Stimulated activated CD8-positive, alpha-beta memory T cell treated with anti-CD3 and anti-CD28 coated beads, Interleukin-2, amount 100 ng/mL, for 48 hours (primary cell): ENCODE results near the gene SIGLEC7.
A peak's percentile ranks its signal among the peaks of the same experiment; 100 is the strongest.

ENCODE experiments used
- DNase-seq, 2 donors: peaks; one replicate each; pipeline ENCODE4 v3.0.0-alpha.2; 2020; ENCODE audit warnings: low read depth in 2 of 2

Gene SIGLEC7

GRCh38 chr19:51142119-51142518 is at the start of gene SIGLEC7:
TSS of gene SIGLEC7 (plus strand) at chr19:51142301. CDS start at chr19:51142370, 69 bp downstream.
- no peak for DNase-seq

- DNase-seq = no peak
Measured at GRCh38 chr19:51093101-51093500, 49.0 kb upstream of the SIGLEC7 start.

- no peak for DNase-seq
Measured at GRCh38 chr19:51093510-51094345, 48.4 kb upstream of the SIGLEC7 start.

GRCh38 chr19:51094696-51095279 is 47.3 kb upstream of the SIGLEC7 start:
- no peak for DNase-seq

GRCh38 chr19:51096473-51097165 is 45.5 kb upstream of the SIGLEC7 start:
- DNase-seq = no peak

GRCh38 chr19:51097166-51097738 is 44.8 kb upstream of the SIGLEC7 start:
- DNase-seq = peak; percentile 69 to 75

GRCh38 chr19:51097796-51098195 is 44.3 kb upstream of the SIGLEC7 start:
- no peak for DNase-seq

- no peak for DNase-seq
Measured at GRCh38 chr19:51098365-51099046, 43.6 kb upstream of the SIGLEC7 start.

- DNase-seq = no peak
Measured at GRCh38 chr19:51099047-51099382, 43.1 kb upstream of the SIGLEC7 start.

GRCh38 chr19:51100601-51101000 is 41.5 kb upstream of the SIGLEC7 start:
- DNase-seq = no peak

GRCh38 chr19:51101171-51101865 is 40.8 kb upstream of the SIGLEC7 start:
- no peak for DNase-seq

GRCh38 chr19:51102991-51103390 is 39.1 kb upstream of the SIGLEC7 start:
- no peak for DNase-seq

- DNase-seq = no peak
Measured at GRCh38 chr19:51103926-51104341, 38.2 kb upstream of the SIGLEC7 start.

- no peak for DNase-seq
Measured at GRCh38 chr19:51107406-51108065, 34.6 kb upstream of the SIGLEC7 start.

GRCh38 chr19:51108066-51108804 is 33.9 kb upstream of the SIGLEC7 start, which contains the start of gene CTU1:
TSS of gene CTU1 (minus strand) at chr19:51108409. CDS start at chr19:51104569, 3,840 bp downstream.
- DNase-seq = peak; percentile 95 to 96

GRCh38 chr19:51108805-51109146 is 33.3 kb upstream of the SIGLEC7 start:
- no peak for DNase-seq

GRCh38 chr19:51110666-51110971 is 31.5 kb upstream of the SIGLEC7 start:
- no peak for DNase-seq

- no peak for DNase-seq
Measured at GRCh38 chr19:51111606-51112005, 30.5 kb upstream of the SIGLEC7 start.

GRCh38 chr19:51114087-51114729 is 27.9 kb upstream of the SIGLEC7 start:
- no peak for DNase-seq
